ENCODE results near the gene OR56A4.
"Not testable (repeated sequence)": the region's sequence is repeated elsewhere in the genome, so short reads cannot be mapped to it uniquely, and the experiment has no call there.

Gene OR56A4

DNA sequence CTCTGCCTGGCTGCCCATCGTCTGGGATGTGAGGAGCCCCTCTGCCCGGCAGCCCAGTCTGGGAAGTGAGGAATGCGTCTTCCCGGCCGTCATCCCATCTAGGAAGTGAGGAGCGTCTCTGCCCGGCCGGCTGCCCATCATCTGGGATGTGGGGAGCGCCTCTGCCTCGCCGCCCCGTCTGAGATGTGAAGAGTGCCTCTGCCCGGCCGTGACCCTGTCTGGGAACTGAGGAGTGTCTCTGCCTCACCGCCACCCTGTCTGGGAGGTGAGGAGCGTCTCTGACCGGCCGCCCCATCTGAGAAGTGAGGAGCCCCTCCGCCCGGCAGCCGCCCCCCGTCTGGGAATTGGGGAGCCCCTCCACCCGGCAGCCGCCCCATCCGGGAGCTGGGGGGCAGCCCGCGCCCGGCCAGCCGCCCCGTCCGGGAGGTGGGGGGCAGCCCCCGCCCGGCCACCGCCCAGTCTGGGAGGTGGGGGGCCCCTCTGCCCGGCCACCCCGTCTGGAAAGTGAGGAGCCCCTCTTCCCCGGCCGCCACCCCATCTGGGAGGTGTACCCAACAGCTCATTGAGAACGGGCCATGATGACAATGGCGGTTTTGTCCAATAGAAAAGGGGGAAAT lies 45.9 kb downstream of the OR56A4 start:
- DNase-seq = not testable (repeated sequence)

DNA sequence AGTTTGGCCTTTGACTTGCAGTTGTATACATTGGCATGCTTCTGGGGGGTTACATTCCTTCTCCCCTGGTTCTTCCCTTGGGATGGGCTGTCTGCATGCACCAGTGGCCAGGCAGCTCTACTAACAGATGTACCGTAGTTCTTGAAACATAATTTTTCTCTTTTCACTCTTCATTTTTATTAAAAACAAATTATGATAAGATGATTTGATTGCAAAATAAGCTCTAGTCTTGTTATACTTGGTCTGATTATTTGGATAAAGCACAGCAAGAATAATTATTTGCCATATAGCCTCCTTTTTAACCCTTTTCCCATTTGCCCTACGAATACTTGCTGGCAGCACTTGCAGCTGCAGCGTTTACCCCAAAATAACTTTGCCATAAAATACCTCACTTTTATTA lies 51.2 kb downstream of the OR56A4 start:
- no peak for DNase-seq
